Measurements from ENCODE around the gene TMEM141. TPM values are rescaled to one million over a fixed set of nuclear protein-coding genes. Genes with fewer than 3 reads are reported as not detected.
A peak's percentile ranks its signal among the peaks of the same experiment; 100 is the strongest.

The TMEM141 gene
- total RNA-seq, 1 experiment from 2014 or later, result 32.7 TPM

GRCh38 chr9:136839229-136840139 is 48.3 kb downstream of the TMEM141 start:
- TF ChIP-seq CTCF (conservative IDR thresholded peaks at IDR 0.05; ENCODE audit: low read depth, low read length) (no peak), EZH2 (IDR thresholded peaks at IDR 0.05; ENCODE audit: borderline replicate concordance, low read depth, low read length, poor library complexity, severe bottlenecking) (no peak)
- no TSS peak for BruUV-seq (replicated peaks)
- intact Hi-C loops (cut with micrococcal nuclease; ENCODE audit: unreplicated experiment), result loop anchor here (5.0 kb wide), 1 partner anchor 37 kb away; no protein-coding TSS in a partner anchor
- Histone ChIP-seq H3K36me3 (ENCODE audit: insufficient read depth, low read length, poor library complexity, severe bottlenecking) (peaks cover 26% of the 10 kb centered on the region), H3K4me3 (ENCODE audit: low read depth, low read length, poor library complexity, severe bottlenecking) (no peak overlapping the region), H3K4me1 (ENCODE audit: insufficient read depth, low read length, poor library complexity, severe bottlenecking) (peaks cover 32% of the 10 kb centered on the region), H3K9me3 (ENCODE audit: low read depth, low read length, poor library complexity, severe bottlenecking) (no peaks in the 10 kb centered on the region), H3K27ac (ENCODE audit: low read depth, low read length, poor library complexity, severe bottlenecking) (peak overlapping the region; percentile 48), H3K27me3 (replicated peaks; ENCODE audit: insufficient read depth, low read depth, low read length, poor library complexity) (no peaks in the 10 kb centered on the region)
- DNase-seq (ENCODE audit: low spot score), result no peak
- POLR2A ChIA-PET (ENCODE audit: low non-redundant PET), result no interaction called here
- CTCF ChIA-PET, result no interaction called here

GRCh38 chr9:136840140-136840876 is 49.2 kb downstream of the TMEM141 start:
- no peaks in the 10 kb centered on the region for H3K9me3 ChIP-seq (ENCODE audit: low read depth, low read length, poor library complexity, severe bottlenecking)
- POLR2A ChIA-PET (ENCODE audit: low non-redundant PET), result no interaction called here
- peak; percentile 76 for DNase-seq (ENCODE audit: low spot score)

More at GRCh38 chr9:136840140-136840876, 49.2 kb downstream of the TMEM141 start:
- peaks cover 26% of the 10 kb centered on the region for H3K36me3 ChIP-seq (ENCODE audit: insufficient read depth, low read length, poor library complexity, severe bottlenecking)
- TSS peak; percentile 91 for BruUV-seq (replicated peaks)
- no peak overlapping the region for H3K4me3 ChIP-seq (ENCODE audit: low read depth, low read length, poor library complexity, severe bottlenecking)
- peaks cover 32% of the 10 kb centered on the region for H3K4me1 ChIP-seq (ENCODE audit: insufficient read depth, low read length, poor library complexity, severe bottlenecking)
- no peaks in the 10 kb centered on the region for H3K27me3 ChIP-seq (replicated peaks; ENCODE audit: insufficient read depth, low read depth, low read length, poor library complexity)
- CTCF ChIA-PET, result no interaction called here
- intact Hi-C loops (cut with micrococcal nuclease; ENCODE audit: unreplicated experiment), result loop anchor here (5.0 kb wide), 1 partner anchor 38 kb away; no protein-coding TSS in a partner anchor
- TF ChIP-seq EZH2 (IDR thresholded peaks at IDR 0.05; ENCODE audit: borderline replicate concordance, low read depth, low read length, poor library complexity, severe bottlenecking), result no peak
- no peak for TF ChIP-seq CTCF (conservative IDR thresholded peaks at IDR 0.05; ENCODE audit: low read depth, low read length)
- H3K27ac ChIP-seq (ENCODE audit: low read depth, low read length, poor library complexity, severe bottlenecking), result peak overlapping the region; percentile 48

Measured in A673 (cell line).